Measurements from ENCODE around the gene SMAD3.

DNA sequence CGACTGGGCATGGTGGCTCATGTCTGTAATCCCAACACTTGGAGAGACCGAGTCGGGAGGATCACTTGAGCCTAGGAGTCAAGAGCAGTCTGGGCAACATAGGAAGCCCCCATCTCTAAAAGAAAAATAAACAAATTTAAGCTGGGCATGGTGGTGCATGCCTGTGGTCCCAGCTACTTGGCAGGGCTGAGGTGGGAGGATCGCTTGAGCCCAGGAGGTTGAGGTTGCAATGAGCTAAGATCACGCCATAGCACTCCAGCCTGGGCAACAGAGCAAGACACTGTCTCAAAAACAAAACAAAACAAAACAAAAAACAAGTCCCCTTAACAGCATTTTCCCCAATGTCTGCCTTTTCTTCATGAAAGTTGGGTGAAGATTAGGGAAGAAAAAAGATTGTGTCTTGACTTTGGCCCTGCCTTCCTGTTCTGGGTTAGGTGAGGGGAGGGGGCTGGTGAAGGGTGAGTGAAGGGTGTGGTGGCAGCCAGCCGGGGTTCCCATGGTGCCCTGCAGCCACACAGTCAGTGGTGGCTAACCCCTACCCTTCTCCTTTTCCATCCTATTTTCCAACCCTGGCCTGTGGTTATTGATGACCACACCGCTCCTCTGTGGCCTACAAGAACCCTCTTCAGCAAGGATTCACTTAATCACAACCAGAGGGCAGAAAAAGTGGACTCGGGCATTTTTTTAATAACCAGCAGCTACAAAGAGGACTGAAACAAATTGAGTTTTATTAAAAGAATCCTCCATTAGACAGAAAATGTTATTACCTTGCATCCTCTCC lies 28.4 kb upstream of the SMAD3 start:
- TF ChIP-seq, protein P1, sequence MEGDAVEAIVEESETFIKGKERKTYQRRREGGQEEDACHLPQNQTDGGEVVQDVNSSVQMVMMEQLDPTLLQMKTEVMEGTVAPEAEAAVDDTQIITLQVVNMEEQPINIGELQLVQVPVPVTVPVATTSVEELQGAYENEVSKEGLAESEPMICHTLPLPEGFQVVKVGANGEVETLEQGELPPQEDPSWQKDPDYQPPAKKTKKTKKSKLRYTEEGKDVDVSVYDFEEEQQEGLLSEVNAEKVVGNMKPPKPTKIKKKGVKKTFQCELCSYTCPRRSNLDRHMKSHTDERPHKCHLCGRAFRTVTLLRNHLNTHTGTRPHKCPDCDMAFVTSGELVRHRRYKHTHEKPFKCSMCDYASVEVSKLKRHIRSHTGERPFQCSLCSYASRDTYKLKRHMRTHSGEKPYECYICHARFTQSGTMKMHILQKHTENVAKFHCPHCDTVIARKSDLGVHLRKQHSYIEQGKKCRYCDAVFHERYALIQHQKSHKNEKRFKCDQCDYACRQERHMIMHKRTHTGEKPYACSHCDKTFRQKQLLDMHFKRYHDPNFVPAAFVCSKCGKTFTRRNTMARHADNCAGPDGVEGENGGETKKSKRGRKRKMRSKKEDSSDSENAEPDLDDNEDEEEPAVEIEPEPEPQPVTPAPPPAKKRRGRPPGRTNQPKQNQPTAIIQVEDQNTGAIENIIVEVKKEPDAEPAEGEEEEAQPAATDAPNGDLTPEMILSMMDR (IDR thresholded peaks at IDR 0.05): no peak
- TF ChIP-seq POLR2A (IDR thresholded peaks at IDR 0.05): no peak
- TF ChIP-seq EP300 (IDR thresholded peaks at IDR 0.05): no peak
- TF ChIP-seq POLR2AphosphoS5 (IDR thresholded peaks at IDR 0.05): no peak

All from suprapubic skin (tissue), 4 donors.